Dermis blood vessel endothelial cell (primary cell): ENCODE data around the gene EPS8. TPM values are rescaled to one million over a fixed set of nuclear protein-coding genes. Genes with fewer than 3 reads are reported as not detected.

ENCODE experiments used
- DNase-seq: peaks from one replicate; pipeline ENCODE4 v3.0.0; 2010
- total RNA-seq: library from RNA; depleted of rRNA; stranded (reverse); fragments of >200 nt; gene quantifications from 2 replicates; pipeline ENCODE4 v1.2.3, GENCODE V29; 2014

The EPS8 gene
- 14.1 and 29.1 TPM in 2 replicates for total RNA-seq

GRCh38 chr12:15789220-15790171, at the start of gene EPS8:
TSS of gene EPS8 (minus strand) at chr12:15789388. CDS start at chr12:15682951, 106,437 bp downstream.
- peak; percentile 96 for DNase-seq

- no peak for DNase-seq
These were observed 48.1 kb upstream of the EPS8 start for GRCh38 chr12:15837141-15837790.

DNA sequence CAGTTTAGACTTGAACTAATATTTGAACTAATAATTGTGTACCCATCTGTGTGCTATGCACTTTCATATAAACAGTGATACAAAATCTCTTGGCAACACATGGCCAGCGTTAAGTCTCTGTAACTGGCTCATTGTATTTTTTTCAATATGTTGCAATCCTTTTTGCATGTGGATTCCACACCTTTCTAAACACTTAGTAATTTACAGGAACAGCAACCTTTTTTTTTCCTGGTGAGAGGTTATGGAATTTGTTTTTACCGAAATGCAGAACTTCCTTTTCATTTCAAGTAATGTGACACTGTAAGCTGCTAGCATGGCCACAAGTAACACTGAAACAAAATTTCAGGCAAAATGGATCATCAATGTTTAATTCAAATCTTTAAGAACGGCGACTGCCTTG, 45.4 kb upstream of the EPS8 start:
- DNase-seq: no peak

DNA sequence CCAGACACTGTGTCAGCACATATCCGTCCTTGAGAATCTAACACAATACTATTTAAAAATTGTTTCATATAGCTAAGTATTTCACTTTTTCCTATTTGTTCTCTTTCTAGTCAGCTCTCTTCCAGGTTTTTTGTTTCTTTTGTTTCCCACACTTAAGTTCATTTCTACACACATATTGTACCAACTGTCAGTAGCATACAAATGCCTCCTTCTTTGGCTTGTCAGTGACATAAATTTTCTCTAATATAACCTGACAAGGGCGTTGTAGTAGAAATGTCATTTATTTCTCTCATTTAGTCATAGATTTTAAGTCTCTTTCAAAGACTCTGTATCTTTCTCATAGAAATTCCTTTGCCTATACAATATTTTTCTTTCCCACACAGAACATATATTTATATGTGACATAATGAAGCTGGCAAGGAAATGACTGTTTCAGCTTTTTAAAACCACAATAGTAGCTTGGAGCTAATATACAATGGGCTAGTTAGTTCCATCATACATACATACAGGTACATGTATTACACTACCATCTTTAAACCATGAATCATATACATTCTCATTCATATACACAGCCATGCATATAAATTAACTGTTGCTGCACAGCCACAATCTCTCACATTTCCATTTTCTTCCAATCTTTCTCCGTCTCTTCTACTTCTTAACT, 42.3 kb upstream of the EPS8 start:
- DNase-seq: no peak

DNA sequence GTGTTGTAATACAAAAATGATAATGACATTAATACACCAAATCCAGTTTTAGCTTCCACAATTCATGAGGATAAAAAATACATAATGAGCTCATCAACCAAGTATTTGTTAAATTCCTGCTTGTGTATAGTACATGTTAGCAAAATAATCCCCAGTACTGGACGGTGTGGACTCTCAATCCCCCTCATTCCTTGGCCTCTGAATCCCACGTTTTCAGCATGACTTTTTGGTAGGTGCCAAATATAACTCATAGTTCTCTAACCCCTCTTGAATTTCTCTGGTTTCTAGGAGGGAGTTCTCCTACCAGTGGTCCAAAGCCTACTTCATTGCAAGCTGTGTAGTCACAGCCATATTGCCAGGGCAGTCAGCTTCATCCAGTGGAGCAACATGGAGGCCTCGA, 41.4 kb upstream of the EPS8 start:
- DNase-seq: no peak

GRCh38 chr12:15829949-15830348, 40.8 kb upstream of the EPS8 start:
- DNase-seq: no peak

- DNase-seq: no peak
These were observed 40.1 kb upstream of the EPS8 start for GRCh38 chr12:15829255-15829654.

DNA sequence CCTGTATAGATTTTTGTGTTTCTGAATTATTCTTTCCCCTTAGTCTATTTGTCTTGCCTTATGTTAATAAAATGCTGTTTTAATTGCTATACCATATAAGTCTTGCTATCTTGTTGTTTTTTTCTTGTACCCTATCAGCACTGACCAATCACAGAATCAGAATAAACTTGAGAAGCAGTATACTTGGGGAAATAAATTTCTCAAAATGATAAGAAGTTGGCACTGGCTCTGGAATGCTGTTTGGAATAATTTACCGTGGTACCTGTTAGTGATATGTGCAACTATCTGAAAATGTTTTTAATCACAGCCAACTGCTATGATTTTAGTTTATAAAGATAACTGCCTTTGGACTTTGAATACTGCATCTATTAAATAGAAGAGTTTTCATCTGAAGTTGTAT, 37.9 kb upstream of the EPS8 start:
- no peak for DNase-seq

GRCh38 chr12:15824516-15824915, 35.3 kb upstream of the EPS8 start:
- no peak for DNase-seq

DNA sequence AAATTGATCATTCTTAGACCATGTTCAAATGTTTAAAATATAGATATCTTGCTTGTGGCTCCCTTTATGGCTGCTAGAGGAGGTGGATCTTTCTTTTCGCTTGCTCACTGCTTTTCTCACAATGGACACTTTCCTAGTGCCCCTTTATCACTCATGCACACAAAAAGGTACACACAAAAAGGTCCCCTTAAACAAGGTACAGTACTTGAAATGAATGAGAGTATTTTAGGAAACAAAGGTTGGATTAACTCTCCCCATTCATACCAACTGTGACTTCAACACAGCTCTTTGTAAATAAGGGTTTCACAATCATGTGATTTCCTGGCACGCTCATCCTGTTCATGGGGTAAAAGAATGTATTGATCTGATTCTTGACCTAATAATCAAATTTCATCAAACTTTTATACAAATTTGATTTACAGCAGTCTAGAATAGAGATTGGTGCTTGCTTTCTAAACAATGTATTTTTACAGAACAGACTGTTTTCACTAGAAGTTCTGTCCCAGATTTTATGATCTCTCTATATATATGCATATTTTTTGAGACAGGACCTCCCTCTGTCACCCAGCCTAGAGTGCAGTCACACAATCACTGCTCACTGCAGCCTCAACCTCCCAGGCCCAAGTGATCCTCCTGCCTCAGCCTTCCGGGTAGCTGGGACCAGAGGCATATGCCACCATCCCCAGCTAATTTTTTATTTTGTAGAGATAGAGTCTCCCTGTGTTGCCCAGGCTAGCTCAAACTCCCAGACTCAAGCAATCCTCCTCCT, 34.4 kb upstream of the EPS8 start:
- DNase-seq: no peak

DNA sequence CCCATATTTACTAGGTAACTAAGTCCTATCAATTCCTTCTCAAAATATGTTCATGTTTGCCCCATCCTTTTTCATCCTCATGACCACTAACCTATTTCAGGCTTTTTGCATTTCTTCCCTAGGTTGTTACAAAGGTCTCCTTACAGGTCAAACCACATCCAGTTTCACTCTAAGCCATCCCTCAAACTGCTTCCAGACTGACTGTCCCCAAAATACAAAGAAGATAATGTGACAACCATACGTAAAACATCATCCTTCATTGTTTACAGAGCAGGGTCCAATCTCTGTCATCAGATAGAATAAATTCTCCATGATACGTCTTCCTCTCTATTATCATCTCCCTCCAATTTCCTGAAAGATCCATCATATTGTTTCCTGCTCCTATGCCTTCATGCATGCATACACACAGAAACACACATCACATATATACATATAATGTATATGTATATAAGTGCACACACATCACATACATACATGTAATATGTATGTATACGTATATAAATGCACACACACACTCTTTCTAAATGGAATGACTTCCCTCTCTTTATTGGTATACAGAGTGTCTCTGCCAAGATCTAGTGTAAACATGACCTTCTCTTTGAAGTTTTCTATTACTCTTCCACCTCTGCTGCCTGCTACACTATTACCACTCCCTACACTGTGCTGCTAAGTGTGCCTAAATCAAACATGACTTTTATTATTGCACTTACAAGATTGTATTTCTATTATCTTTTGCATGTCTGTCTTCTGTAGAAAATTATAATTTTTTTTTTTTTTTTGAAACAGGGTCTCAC, 30.7 kb upstream of the EPS8 start:
- no peak for DNase-seq

DNA sequence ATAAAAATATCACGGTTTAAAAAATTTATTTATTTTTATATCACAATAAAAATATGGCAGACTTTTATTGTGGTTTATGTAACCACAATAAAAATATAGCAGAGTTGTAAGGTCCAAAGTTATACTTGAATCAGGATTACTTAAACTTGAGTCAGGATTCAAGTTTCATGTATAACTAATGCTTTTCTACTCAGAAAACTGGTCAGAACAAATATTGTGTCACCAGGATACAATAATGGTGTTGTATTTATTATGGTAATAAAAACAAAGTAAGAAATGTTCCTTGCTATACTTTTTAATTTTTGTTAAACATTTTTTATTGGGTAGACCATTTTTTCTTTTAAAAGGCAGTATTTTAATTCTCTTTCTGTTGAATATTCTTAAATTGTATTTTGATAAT, 29.2 kb upstream of the EPS8 start:
- DNase-seq: no peak

GRCh38 chr12:15815730-15816129, 26.5 kb upstream of the EPS8 start:
- DNase-seq: no peak

DNA sequence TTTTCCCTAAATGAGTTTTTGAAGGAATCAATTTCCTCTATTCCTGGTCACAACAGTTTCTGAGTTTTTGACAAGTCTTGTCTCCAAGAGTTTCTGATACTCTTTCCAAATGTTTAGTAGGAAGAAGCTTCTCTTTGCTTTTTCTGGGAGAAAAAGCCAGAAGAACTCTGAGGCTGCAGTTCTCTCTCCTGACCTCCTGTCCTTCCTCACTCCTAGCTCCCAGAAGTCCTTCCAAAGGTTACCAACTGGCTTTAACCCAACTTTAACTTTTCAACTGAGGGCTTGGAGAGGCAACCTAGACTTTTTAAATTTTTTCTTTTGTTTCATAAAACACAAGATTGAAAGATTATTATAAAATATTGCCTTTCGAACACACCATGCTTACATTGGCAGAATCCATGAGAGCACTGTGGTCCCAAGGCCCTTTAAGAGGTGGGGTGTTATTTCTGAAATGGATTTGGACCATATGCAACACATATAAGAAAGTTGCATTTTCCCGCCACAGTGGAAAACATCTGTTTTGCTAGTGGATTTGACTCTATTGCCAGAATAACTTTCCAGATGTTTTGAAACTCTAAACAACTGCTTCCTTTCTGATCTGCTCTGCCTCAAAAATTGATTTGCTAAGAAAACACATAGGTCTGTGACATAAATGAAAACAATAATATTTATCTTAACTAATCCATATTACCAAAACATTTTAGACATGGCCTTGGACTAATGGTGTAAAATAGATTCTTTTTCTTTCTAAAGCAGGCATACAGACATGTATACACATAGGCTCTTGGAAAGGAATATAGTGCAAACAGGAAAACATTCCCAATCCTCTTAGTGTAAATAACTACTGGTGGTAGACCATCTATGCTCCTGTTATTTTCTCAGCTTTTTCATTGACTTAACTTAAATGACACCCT, 22.3 kb upstream of the EPS8 start:
- no peak for DNase-seq

- DNase-seq: no peak
These were observed 19.5 kb upstream of the EPS8 start for GRCh38 chr12:15808652-15809051.

- no peak for DNase-seq
These were observed 19.1 kb upstream of the EPS8 start for GRCh38 chr12:15808250-15808649.

- no peak for DNase-seq
These were observed 17.6 kb upstream of the EPS8 start for GRCh38 chr12:15806826-15807225.

DNA sequence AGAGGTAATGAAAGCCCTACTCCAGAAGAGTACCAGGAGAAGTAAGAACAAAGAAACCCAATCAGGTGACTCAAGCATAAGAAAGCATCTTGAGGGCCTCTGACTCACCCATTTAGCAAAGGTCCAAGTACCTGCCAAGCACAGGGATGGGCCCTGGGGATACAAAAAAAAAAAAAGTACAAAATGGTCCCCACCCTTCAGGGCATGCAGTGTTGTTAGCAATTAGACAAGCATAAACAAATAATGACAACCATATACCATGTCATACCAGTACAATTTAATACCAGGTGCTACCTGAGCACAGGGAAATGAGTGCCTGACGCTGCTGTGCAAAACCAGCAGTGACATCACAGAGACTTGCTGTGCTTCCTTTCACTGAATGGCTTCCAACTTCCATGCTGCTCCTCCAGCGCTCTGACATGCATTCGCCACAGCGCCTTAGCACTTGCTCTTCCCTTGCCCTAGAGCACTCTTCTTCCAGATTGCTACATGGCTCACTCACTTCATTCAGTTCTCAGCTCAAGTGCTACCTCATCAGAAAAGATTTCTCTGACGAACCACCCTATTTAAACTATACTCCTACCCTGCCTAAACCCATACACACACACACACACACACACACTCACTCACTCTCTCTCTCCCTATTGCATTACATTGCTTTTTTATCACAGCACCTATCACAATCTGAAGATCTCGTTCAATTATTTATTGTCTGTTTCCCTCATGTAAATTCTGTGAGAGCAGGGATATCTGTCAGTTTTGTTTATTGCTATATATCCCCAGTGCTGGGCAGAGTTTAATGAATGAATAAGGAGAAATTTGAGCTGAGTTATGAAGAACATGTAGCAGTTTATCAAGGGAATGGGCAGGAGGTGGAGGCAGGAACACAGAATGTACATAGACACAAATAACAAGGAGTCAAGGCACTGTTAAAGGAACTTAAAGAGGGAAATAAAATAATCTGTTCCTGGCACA, 12.9 kb upstream of the EPS8 start:
- no peak for DNase-seq

DNA sequence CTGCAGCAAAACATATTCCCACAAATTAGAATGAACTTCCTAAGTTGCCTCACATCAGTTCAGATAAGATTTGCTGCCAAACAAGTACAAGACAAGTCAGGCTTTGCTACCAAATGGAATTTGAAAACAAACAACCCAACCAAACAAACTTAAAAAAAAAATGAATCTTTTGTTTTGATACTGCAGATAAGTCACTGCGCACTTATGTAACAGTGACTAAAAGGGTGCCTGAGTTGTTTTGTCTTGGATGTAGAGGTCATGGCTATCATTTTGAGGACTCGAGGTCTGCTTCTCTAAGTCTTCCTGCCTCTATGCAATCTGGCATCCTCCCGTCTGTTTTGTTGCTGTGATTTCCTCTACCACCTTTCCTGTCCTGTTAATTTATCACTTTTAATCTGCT, 11.1 kb upstream of the EPS8 start:
- DNase-seq: peak; percentile 29
